H9 (cell line): Measurements from ENCODE around the gene OR6S1. TPM values are rescaled to one million over a fixed set of nuclear protein-coding genes. Genes with fewer than 3 reads are reported as not detected.

ENCODE experiments used
- DNase-seq: peaks from one replicate; pipeline ENCODE4 v3.0.0-alpha.2; 2017
- H2AFZ ChIP-seq: one replicate; pipeline ENCODE4 v1.6.1; 2013; ENCODE audit warnings: mild to moderate bottlenecking, low read length, control low read depth, moderate library complexity
- H2AK5ac ChIP-seq: 2 replicates; pipeline ENCODE4 v1.6.1; 2013; ENCODE audit warnings: low read length, control low read depth, mixed read lengths; ENCODE audit not compliant: insufficient read length
- H2BK120ac ChIP-seq: one replicate; pipeline ENCODE4 v1.6.1; 2013; ENCODE audit warnings: low read depth, mild to moderate bottlenecking, low read length, control low read depth, inconsistent platforms; ENCODE audit not compliant: poor library complexity, severe bottlenecking
- H2BK12ac ChIP-seq: 2 replicates; pipeline ENCODE4 v1.6.1; 2013; ENCODE audit warnings: low read length, control low read depth, mixed read lengths, low read depth; ENCODE audit not compliant: insufficient read length
- H2BK15ac ChIP-seq: 2 replicates; pipeline ENCODE4 v1.6.1; 2013; ENCODE audit warnings: low read depth, low read length, control low read depth
- H2BK20ac ChIP-seq: one replicate; pipeline ENCODE4 v1.6.1; 2013; ENCODE audit warnings: low read depth, mild to moderate bottlenecking, low read length, control low read depth, inconsistent platforms; ENCODE audit not compliant: poor library complexity, severe bottlenecking
- H2BK5ac ChIP-seq: 2 replicates; pipeline ENCODE4 v1.6.1; 2013; ENCODE audit warnings: low read length, control low read depth, mixed read lengths; ENCODE audit not compliant: insufficient read length
- H3K14ac ChIP-seq: 2 replicates; pipeline ENCODE4 v1.6.1; 2013; ENCODE audit warnings: low read length, control low read depth; ENCODE audit not compliant: insufficient read depth
- H3K18ac ChIP-seq: 2 replicates; pipeline ENCODE4 v1.6.1; 2013; ENCODE audit warnings: low read depth, mild to moderate bottlenecking, mixed read lengths, low read length, control low read depth; ENCODE audit not compliant: insufficient read length
- H3K23ac ChIP-seq: 2 replicates; pipeline ENCODE4 v1.6.1; 2013; ENCODE audit warnings: low read length, control low read depth, mixed read lengths, low read depth; ENCODE audit not compliant: insufficient read length
- H3K23me2 ChIP-seq: 2 replicates; pipeline ENCODE4 v1.6.1; 2013; ENCODE audit warnings: low read depth, mild to moderate bottlenecking, mixed read lengths, low read length, control low read depth; ENCODE audit not compliant: insufficient read length, poor library complexity, severe bottlenecking
- H3K27ac ChIP-seq: 2 replicates; pipeline ENCODE4 v1.5.1; 2013; ENCODE audit warnings: low read length, control low read depth, mixed read lengths, low read depth; ENCODE audit not compliant: insufficient read length
- H3K27me3 ChIP-seq: 2 replicates; pipeline ENCODE4 v1.6.1; 2013; ENCODE audit warnings: low read length, control low read depth, inconsistent platforms; ENCODE audit not compliant: insufficient read depth
- H3K4ac ChIP-seq: 2 replicates; pipeline ENCODE4 v1.6.1; 2013; ENCODE audit warnings: low read depth, mild to moderate bottlenecking, control low read depth, inconsistent platforms, low read length, moderate library complexity
- H3K4me1 ChIP-seq: 2 replicates; pipeline ENCODE4 v1.6.1; 2013; ENCODE audit warnings: low read length, control low read depth, inconsistent platforms; ENCODE audit not compliant: insufficient read depth
- H3K4me2 ChIP-seq: 2 replicates; pipeline ENCODE4 v1.6.1; 2013; ENCODE audit warnings: low read length, control low read depth, mixed read lengths; ENCODE audit not compliant: insufficient read length, insufficient read depth
- H3K56ac ChIP-seq: 2 replicates; pipeline ENCODE4 v1.6.1; 2013; ENCODE audit warnings: low read depth, mild to moderate bottlenecking, mixed read lengths, low read length, control low read depth; ENCODE audit not compliant: insufficient read length
- H3K79me1 ChIP-seq: 2 replicates; pipeline ENCODE4 v1.6.1; 2013; ENCODE audit warnings: low read depth, mild to moderate bottlenecking, moderate library complexity, low read length, control low read depth, inconsistent platforms; ENCODE audit not compliant: insufficient read depth, poor library complexity, severe bottlenecking
- H3K79me2 ChIP-seq: 2 replicates; pipeline ENCODE4 v1.6.1; 2013; ENCODE audit warnings: low read length, control low read depth, inconsistent platforms; ENCODE audit not compliant: insufficient read depth
- H3K9ac ChIP-seq: 2 replicates; pipeline ENCODE4 v1.6.1; 2013; ENCODE audit warnings: low read length, control low read depth, mixed read lengths; ENCODE audit not compliant: insufficient read length; ENCODE audit errors: extremely low read depth
- H3K9me3 ChIP-seq: one replicate; pipeline ENCODE4 v1.6.1; 2013; ENCODE audit warnings: low read depth, low read length, inconsistent platforms; ENCODE audit not compliant: control insufficient read depth
- H3T11ph ChIP-seq: one replicate; pipeline ENCODE4 v1.6.1; 2013; ENCODE audit warnings: mild to moderate bottlenecking, low read length, control low read depth, inconsistent platforms
- H4K20me1 ChIP-seq: one replicate; pipeline ENCODE4 v1.6.1; 2013; ENCODE audit not compliant: control insufficient read depth, insufficient read length, insufficient read depth
- H4K5ac ChIP-seq: 2 replicates; pipeline ENCODE4 v1.6.1; 2013; ENCODE audit warnings: low read depth, mild to moderate bottlenecking, mixed read lengths, low read length, control low read depth; ENCODE audit not compliant: insufficient read length
- H4K8ac ChIP-seq: replicated peaks from 2 replicates; pipeline ENCODE4 v1.6.1; 2013; ENCODE audit warnings: low read length, control low read depth, mixed read lengths, low read depth; ENCODE audit not compliant: insufficient read length
- H4K91ac ChIP-seq: 2 replicates; pipeline ENCODE4 v1.6.1; 2013; ENCODE audit warnings: low read depth, mild to moderate bottlenecking, moderate library complexity, mixed read lengths, low read length, control low read depth; ENCODE audit not compliant: insufficient read length
- H3K27ac Mint-ChIP-seq, 3 experiments: 2 replicates in 2 of 3; 3 replicates in 1 of 3; pipeline ENCODE4 v1.8.0; 2020 to 2021; ENCODE audit warnings: mixed read lengths in 3 of 3, mild to moderate bottlenecking in 1 of 3, moderate library complexity in 1 of 3
- H3K27me3 Mint-ChIP-seq: 2 replicates; pipeline ENCODE4 v1.8.0; 2021; ENCODE audit warnings: low read depth, mild to moderate bottlenecking, moderate library complexity, mixed read lengths
- H3K36me3 Mint-ChIP-seq, 3 experiments: 2 replicates in 2 of 3; 3 replicates in 1 of 3; pipeline ENCODE4 v1.8.0; 2020 to 2021; ENCODE audit warnings: low read depth in 3 of 3, mixed read lengths in 3 of 3; ENCODE audit not compliant: insufficient read depth in 1 of 3
- H3K4me1 Mint-ChIP-seq, 2 experiments: 2 replicates each; pipeline ENCODE4 v1.8.0; 2020; ENCODE audit warnings: mixed read lengths in 2 of 2
- H3K4me3 Mint-ChIP-seq, 2 experiments: 2 replicates in 1 of 2; 3 replicates in 1 of 2; pipeline ENCODE4 v1.8.0; 2020 to 2021; ENCODE audit warnings: mild to moderate bottlenecking in 2 of 2, mixed read lengths in 2 of 2, moderate library complexity in 1 of 2
- H3K9me3 Mint-ChIP-seq, 2 experiments: 2 replicates in 1 of 2; 3 replicates in 1 of 2; pipeline ENCODE4 v1.8.0; 2020; ENCODE audit warnings: mild to moderate bottlenecking in 2 of 2, mixed read lengths in 2 of 2, moderate library complexity in 1 of 2
- CTCF ChIP-seq: fragments of 200-600 bp; sonication (generic); conservative IDR thresholded peaks from 3 replicates; pipeline ENCODE4 v1.8.0; 2021; ENCODE audit warnings: antibody characterized with exemption, mild to moderate bottlenecking
- WGBS: extraction: QIAGEN DNeasy Blood & Tissue Kit; methylation state at CpG from one replicate; pipeline ENCODE4 v1.1.7; 2013; ENCODE audit warnings: missing lambda C conversion rate, low lambda C conversion rate, mixed read lengths; ENCODE audit not compliant: insufficient read length; ENCODE audit errors: extremely low coverage; 5-methylcytosine and 5-hydroxymethylcytosine counted together
- total RNA-seq: library from RNA; stranded (reverse); gene quantifications from 2 replicates; pipeline ENCODE4 v1.2.1, GENCODE V29; 2021

OR6S1 gene
- total RNA-seq, 1 experiment from 2014 or later = not detected

DNA sequence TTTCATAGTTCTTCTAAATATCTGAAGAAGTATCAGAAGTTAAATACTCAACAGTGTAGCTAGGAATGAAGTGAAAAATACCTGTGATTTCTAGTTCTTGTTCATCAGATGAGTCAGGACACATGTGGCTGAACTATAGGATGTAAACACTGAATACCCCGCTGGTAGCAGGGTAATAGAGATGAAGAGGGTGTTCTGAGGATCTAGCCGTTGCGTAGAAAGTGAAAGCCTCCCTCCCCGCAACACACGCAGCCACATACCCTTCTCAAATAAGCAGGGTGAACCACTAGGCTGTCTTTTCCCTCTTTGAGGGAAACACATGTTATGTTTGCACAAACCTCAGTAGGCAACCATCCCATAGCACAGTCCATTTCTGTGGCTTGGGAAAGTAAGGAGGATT lies 33.9 kb downstream of the OR6S1 start:
- Histone ChIP-seq H4K91ac (no peak overlapping the region), H4K20me1 (no peaks in the 10 kb centered on the region), H3K27me3 (no peaks in the 10 kb centered on the region), H4K8ac (no peak overlapping the region), H3K4ac (no peak overlapping the region), H3K4me1 (no peaks in the 10 kb centered on the region; the same call in 1 of the 2 replicates), H3K9ac (no peak overlapping the region), H3K79me1 (no peaks in the 10 kb centered on the region), H3K4me2 (no peak overlapping the region), H2BK120ac (no peak overlapping the region), H3K27ac (no peak overlapping the region), H2AK5ac (no peak overlapping the region), H2BK5ac (no peak overlapping the region), H3K79me2 (no peaks in the 10 kb centered on the region), H2AFZ (no peak overlapping the region), H2BK15ac (no peak overlapping the region), H2BK20ac (no peak overlapping the region), H3K23me2 (peaks cover 5% of the 10 kb centered on the region), H3K56ac (no peak overlapping the region), H3K9me3 (no peaks in the 10 kb centered on the region), H4K5ac (no peak overlapping the region), H3K23ac (no peak overlapping the region), H3T11ph (no peak overlapping the region), H3K14ac (no peak overlapping the region), H2BK12ac (no peak overlapping the region), H3K18ac (no peak overlapping the region)
- H3K4me3 Mint-ChIP-seq = no peak overlapping the region
- no peak for TF ChIP-seq CTCF
- no CpG with 5 or more reads among the region's 5 CpGs for WGBS
- peaks cover 8 to 9% of the 10 kb centered on the region in 2 experiments for H3K4me1 Mint-ChIP-seq
- no peak for DNase-seq
- no peaks in the 10 kb centered on the region for H3K27me3 Mint-ChIP-seq
- H3K36me3 Mint-ChIP-seq = no peaks in the 10 kb centered on the region
- H3K27ac Mint-ChIP-seq = no peak overlapping the region
- no peaks in the 10 kb centered on the region; a peak in 1 of 5 replicates for H3K9me3 Mint-ChIP-seq
